HEK293 (cell line): Measurements from ENCODE around the gene CACNA1S.

Experiments used
- CTCF ChIP-seq: fragments of 450-650 bp; formaldehyde crosslinking; IDR thresholded peaks from 2 replicates; pipeline ENCODE4 v1.5.1; 2016; ENCODE audit warnings: missing biosample characterization, missing genetic modification characterization
- HOXA7 ChIP-seq: sonication (generic); formaldehyde crosslinking; IDR thresholded peaks from 2 replicates; pipeline ENCODE4 v1.8.1; 2022; ENCODE audit warnings: missing genetic modification reagents, borderline replicate concordance
- REST ChIP-seq: fragments of 450-650 bp; formaldehyde crosslinking; IDR thresholded peaks from 2 replicates; pipeline ENCODE4 v1.5.1; 2016; ENCODE audit warnings: missing biosample characterization, missing genetic modification characterization
- ZBTB49 ChIP-seq: fragments of 450-650 bp; formaldehyde crosslinking; IDR thresholded peaks from 2 replicates; pipeline ENCODE4 v1.5.1; 2016; ENCODE audit warnings: missing biosample characterization, missing genetic modification characterization, low read depth
- ZBTB8A ChIP-seq: fragments of 450-650 bp; formaldehyde crosslinking; IDR thresholded peaks from 2 replicates; pipeline ENCODE4 v1.5.1; 2016; ENCODE audit warnings: missing biosample characterization, missing genetic modification characterization
- ZIC2 ChIP-seq: fragments of 450-650 bp; formaldehyde crosslinking; IDR thresholded peaks from 2 replicates; pipeline ENCODE4 v1.5.1; 2016; ENCODE audit warnings: missing biosample characterization, missing genetic modification characterization
- ZNF133 ChIP-seq: fragments of 450-650 bp; formaldehyde crosslinking; IDR thresholded peaks from 2 replicates; pipeline ENCODE4 v1.5.1; 2016; ENCODE audit warnings: missing biosample characterization, missing genetic modification characterization
- ZNF16 ChIP-seq: fragments of 450-650 bp; formaldehyde crosslinking; IDR thresholded peaks from 2 replicates; pipeline ENCODE4 v1.5.1; 2016; ENCODE audit warnings: low read depth, missing biosample characterization, missing genetic modification characterization
- ZNF513 ChIP-seq: fragments of 450-650 bp; IDR thresholded peaks from 2 replicates; pipeline ENCODE4 v1.5.1; 2018; ENCODE audit warnings: missing biosample characterization, missing genetic modification characterization

GRCh38 chr1:201155354-201155753 lies 43.1 kb upstream of the CACNA1S start:
- no peak for TF ChIP-seq ZBTB8A (tag by site-specific recombination)
- no peak for TF ChIP-seq CTCF (tag by site-specific recombination)
- TF ChIP-seq HOXA7: no peak
- TF ChIP-seq ZNF16 (tag by site-specific recombination): no peak
- no peak for TF ChIP-seq REST (tag by site-specific recombination)
- TF ChIP-seq ZNF133 (tag by site-specific recombination): no peak
- TF ChIP-seq ZBTB49 (tag by site-specific recombination): no peak
- TF ChIP-seq ZNF513: no peak
- TF ChIP-seq ZIC2: no peak
